ENCODE measurements around the gene SYNDIG1.

Gene SYNDIG1

GRCh38 chr20:24572140-24572539, 102.7 kb downstream of the SYNDIG1 start:
- no peak for DNase-seq

DNA sequence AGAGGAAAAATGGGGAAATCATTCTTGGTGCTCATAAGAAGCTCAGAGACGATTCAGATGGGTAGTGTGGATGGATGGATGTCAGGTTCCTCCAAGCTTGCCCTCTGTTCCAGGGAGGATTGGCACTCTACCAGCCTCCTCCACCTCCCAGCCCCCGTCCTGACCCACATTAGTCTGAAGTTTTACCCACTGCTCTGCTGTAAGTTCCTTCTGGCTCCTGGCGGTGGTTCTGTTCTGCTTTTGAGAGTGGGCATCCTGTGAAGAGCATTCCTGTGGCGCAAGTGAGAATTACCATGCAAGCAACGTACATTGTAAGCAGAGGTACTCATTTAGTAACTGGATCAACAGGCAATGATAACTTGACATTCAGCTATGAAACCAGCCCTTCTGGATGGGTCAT, 103.4 kb downstream of the SYNDIG1 start:
- no peak for DNase-seq

GRCh38 chr20:24573557-24573956, 104.1 kb downstream of the SYNDIG1 start:
- no peak for DNase-seq

GRCh38 chr20:24574307-24574706, 104.9 kb downstream of the SYNDIG1 start:
- no peak for DNase-seq

DNA sequence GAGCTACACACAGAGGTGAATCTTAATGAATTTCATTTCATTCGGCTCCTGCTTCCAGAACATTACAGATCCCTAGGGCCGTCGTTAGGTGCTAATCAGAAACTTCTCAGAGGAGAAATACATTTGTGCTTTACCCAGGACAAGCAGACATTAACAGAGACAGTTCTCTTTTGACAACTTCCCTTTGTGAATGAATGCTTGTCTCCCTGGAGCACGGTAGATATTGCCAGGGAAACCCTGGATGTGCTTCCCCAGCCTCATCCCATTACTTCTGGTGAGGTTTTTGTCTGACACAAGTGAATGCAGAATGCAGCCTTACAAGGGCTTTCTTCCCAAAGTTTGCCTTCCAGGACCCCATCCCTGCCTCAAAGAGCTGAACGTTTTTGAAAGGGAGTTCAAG, 105.4 kb downstream of the SYNDIG1 start:
- no peak for DNase-seq

DNA sequence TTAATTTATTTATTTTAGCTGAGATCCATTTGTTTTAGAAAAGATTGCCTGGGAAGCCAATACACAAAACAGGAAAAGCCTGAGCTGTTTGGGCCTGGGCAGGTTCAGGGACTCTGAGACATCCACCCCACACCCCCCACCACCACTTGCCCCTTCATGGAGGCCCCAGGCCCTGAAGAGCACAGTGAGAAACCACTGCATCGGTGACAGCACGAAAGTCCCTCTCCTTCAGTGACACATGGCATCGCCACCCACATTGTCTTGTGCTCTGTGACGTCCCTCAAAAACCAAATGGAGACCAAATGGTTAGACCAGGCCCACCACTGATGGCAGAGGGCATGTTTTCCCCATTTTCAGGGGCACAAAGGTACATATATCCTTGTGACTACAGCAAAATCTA, 106.4 kb downstream of the SYNDIG1 start:
- DNase-seq = no peak

DNA sequence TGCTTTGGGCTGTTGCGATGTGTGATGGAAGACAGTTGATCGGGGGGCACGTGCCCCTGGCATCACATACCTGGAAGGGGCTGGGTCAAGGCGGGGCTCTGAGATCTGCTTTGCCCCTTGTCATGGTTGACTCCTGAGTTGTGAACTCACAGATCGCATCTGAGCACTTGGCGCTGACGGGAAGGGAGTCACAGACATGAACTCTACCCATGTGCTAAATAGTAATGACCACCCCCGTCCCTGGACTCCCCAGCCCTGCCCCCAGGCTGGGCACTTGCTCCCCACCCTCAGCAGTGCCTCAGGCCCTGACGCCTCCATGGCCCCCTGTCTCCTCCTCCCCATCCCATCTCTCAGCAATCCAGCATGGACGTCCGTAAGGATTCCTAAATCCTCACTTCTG, 107.0 kb downstream of the SYNDIG1 start:
- no peak for DNase-seq

- no peak for DNase-seq
Observed at GRCh38 chr20:24577271-24577909, 108.0 kb downstream of the SYNDIG1 start.

- no peak for DNase-seq
Observed at GRCh38 chr20:24578567-24579415, 109.4 kb downstream of the SYNDIG1 start.

- no peak for DNase-seq
Observed at GRCh38 chr20:24579475-24579874, 110.0 kb downstream of the SYNDIG1 start.

- no peak for DNase-seq
Observed at GRCh38 chr20:24580006-24580405, 110.6 kb downstream of the SYNDIG1 start.

DNA sequence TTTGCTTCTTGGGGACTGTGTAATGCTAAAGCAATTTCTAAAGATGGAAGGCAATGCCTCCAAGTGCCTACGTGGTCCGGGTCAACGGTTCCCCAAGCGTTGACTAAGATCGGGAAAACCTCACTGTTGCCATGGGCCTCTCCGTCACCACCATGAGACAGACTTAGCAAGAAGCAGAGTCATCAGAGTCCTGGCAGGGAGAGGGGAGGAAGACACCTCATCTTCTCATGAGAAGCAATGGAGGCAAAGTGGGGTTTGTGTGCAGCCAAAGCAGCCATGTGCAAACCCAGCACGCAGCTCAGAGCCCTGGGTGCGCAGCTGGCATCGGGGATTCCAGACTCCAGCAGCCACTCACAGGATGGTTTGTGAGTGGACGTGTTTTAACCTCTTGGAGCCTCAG, 111.4 kb downstream of the SYNDIG1 start:
- no peak for DNase-seq

DNA sequence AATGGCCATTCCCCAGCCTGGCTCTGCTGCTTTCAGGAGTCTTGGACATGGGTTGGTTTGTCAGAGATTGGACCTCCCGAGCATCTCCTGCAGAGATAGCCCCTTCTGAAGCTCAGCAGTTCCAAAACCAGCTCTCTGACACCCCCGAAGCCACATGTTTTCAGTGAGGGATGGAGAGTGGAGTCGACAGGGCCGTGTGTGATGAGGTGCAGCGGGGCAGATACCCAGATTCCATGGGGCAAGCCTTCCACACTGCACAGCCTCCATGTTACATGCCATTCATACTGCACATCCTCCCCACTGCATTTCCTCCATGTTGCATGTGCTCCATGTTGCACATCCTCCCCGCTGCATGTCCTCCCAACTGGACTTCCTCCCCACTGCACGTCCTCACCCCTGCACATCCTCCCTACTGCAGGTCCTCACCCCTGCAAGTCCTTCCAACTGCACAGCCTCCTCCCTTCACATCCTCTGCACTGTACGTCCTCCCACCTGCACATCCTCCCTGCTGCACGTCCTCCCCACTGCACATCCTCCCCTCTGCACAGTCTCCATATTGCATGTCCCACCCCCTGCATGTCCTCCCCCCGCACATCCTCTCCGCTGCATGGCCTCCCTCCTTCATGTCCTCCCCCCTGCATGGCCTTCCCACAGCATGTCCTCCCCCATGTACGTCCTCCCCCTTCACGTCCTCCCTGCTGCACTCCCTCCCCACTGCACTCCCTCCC, 112.2 kb downstream of the SYNDIG1 start:
- no peak for DNase-seq

DNA sequence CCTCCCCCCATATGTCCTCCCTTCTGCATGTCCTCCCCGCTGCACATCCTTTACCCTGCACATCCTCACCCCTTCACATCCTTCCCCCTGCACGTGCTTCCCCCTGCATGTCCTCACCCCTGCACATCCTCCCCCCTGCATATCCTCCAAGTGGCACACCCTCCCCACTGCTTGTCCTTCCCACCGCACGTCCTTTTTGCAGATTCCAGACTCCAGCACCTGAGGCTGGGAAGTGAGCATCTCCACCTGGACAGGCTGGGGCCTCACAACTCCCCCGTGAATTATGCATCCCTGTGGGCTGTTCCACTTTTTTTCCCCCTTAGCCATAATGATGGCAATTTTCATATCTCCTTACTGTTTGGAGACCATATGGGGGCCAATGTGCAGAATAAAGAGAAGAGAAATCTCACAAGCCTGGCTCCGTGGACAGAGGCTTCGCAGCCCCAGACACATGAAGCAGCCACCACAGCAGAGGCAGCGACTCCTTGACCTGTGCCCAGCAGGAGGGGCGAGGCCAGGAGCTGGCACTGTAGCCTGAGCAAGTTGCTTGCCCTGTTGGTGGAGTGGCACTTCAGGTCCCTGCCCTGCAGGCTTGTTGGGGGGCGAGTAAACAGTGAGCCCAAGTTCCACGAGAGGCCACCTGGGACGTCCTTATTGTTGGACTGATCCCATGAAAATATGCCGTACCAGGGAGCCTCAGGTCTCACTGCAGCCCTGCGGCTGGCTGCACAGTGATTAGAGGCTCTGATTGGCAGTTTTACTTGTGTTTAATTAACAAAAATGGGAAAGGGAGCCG, 113.1 kb downstream of the SYNDIG1 start:
- DNase-seq = no peak

GRCh38 chr20:24583169-24583792, 113.9 kb downstream of the SYNDIG1 start:
- no peak for DNase-seq

- DNase-seq = no peak
Observed at GRCh38 chr20:24584078-24584477, 114.6 kb downstream of the SYNDIG1 start.

DNA sequence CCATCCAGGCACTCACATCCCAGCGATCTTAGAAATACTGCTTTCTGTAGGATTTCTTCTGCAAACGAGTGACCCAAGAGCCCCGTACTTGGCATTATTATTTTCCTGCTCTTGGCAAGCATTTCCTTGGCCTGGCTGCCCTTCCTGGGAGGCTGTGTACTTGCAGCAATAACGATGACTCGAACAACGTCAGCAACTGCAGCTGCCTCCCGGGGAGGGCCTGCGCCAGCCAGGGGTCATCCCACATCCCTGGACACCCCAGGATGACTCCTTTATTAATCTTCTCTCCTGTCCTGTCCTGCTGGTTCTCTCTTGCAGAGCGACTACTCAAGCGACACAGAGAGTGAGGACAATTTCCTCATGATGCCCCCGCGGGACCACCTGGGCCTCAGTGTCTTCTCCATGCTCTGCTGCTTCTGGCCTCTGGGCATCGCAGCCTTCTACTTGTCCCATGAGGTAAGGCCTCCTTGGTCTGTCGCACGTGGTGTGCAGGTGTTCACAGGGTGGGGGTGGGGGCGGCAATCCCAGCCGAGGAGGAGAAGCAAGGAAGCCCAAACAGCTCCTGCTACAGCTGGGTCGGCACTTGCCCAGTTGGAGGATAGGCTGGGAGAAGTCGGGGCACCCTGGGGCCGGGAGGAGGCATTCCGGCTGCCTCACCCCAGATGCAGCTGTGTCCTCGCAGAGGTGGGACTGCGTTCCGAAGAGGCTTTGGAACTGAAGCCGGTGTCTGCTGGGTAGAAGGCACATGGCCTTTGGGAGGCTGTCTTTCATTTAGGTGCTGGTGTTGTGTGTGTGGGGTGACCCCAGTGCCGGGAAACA, 115.3 kb downstream of the SYNDIG1 start:
- no peak for DNase-seq

DNA sequence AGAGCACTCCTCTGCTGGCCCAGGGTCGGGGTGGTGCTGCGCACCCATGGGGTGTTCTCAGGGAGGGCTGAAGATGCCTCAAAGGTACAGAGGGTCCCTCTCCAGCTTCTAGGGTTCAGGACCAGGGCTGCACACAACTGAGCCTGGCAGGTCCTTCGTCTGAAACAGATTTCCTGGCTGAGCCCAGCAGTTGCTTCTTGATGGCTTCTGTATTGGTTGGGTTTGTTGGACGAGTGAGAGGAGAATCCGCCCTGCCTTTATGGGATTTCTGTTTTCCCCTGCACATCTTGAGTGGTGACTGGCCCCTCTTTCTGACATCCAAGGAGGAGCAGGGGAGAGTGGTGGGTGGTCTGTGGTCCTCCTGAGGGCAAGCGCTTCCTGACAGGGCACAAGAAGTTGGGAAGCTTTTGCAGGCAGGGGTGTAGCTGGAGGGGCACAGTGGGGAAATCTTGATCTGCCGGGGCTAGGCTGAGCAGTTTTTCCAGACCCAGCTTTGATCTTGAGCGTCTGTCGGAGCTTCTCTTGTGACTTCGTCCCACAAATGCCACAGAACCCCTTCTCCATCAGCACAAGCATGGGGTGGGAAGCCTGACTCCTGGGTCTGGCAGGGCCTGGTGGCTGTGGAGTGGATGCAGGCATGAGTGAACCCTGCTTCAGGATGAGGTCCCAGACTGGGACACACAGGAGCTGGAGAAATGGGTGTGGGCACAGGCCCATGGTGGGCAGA, 116.5 kb downstream of the SYNDIG1 start:
- no peak for DNase-seq

- DNase-seq = no peak
Observed at GRCh38 chr20:24586523-24586840, 117.1 kb downstream of the SYNDIG1 start.

- no peak for DNase-seq
Observed at GRCh38 chr20:24587384-24588046, 118.1 kb downstream of the SYNDIG1 start.
